GM12864 (cell line): Measurements from ENCODE around the gene DIS3L2.
"Not testable (repeated sequence)": the region's sequence is repeated elsewhere in the genome, so short reads cannot be mapped to it uniquely, and the experiment has no call there.

Experiments used
- DNase-seq: peaks from one replicate; pipeline ENCODE4 v3.0.0-alpha.2; 2011; ENCODE audit warnings: low read depth
- H3K4me3 ChIP-seq: 2 replicates; pipeline ENCODE4 v1.5.1; 2011; ENCODE audit warnings: mild to moderate bottlenecking, low read depth, low read length, control low read depth
- CTCF ChIP-seq: IDR thresholded peaks from 2 replicates; pipeline ENCODE4 v1.5.1; 2011; ENCODE audit warnings: low read depth, mild to moderate bottlenecking, moderate library complexity, low read length, control low read depth, inconsistent platforms; ENCODE audit errors: missing control alignments

Gene DIS3L2

GRCh38 chr2:232113821-232114220, 152.3 kb downstream of the DIS3L2 start:
- TF ChIP-seq CTCF, result no peak
- no peak for DNase-seq
- H3K4me3 ChIP-seq, result no peak overlapping the region

GRCh38 chr2:232115728-232116361, 154.3 kb downstream of the DIS3L2 start:
- not testable (repeated sequence) for H3K4me3 ChIP-seq, DNase-seq

- DNase-seq, result no peak
- no peak for TF ChIP-seq CTCF
- no peak overlapping the region for H3K4me3 ChIP-seq
Observed at GRCh38 chr2:232116852-232117251, 155.3 kb downstream of the DIS3L2 start.

- no peak for DNase-seq
- TF ChIP-seq CTCF, result peak; percentile 8
- H3K4me3 ChIP-seq, result no peak overlapping the region
Observed at GRCh38 chr2:232117413-232117812, 155.9 kb downstream of the DIS3L2 start.

- no peak for DNase-seq
- H3K4me3 ChIP-seq, result no peak overlapping the region
- TF ChIP-seq CTCF, result no peak
Observed at GRCh38 chr2:232120911-232121310, 159.4 kb downstream of the DIS3L2 start.

- H3K4me3 ChIP-seq, result no peak overlapping the region
- no peak for DNase-seq
- TF ChIP-seq CTCF, result no peak
Observed at GRCh38 chr2:232124309-232124708, 162.8 kb downstream of the DIS3L2 start.

GRCh38 chr2:232126301-232127099, 165.0 kb downstream of the DIS3L2 start:
- TF ChIP-seq CTCF, result no peak
- H3K4me3 ChIP-seq, result no peak overlapping the region
- DNase-seq, result no peak
